ENCODE data around the gene MAP1B.

GRCh38 chr5:72122602-72123001 lies 15.3 kb downstream of the MAP1B start:
- TF ChIP-seq CTCF (optimal IDR thresholded peaks at IDR 0.05 in 1 of 3, IDR thresholded peaks at IDR 0.05 in 1 of 3, conservative IDR thresholded peaks at IDR 0.05 in 1 of 3; ENCODE audit: extremely low read depth in 1 of 3, insufficient read depth in 2 of 3, low read length in 3 of 3) = no peak
- TF ChIP-seq EZH2 (IDR thresholded peaks at IDR 0.05; ENCODE audit: low read length) = no peak
